GM04504 (cell line): ENCODE results near the gene CBX6.
"Not testable (repeated sequence)": the region's sequence is repeated elsewhere in the genome, so short reads cannot be mapped to it uniquely, and the experiment has no call there.

ENCODE experiments used
- DNase-seq: peaks from one replicate; pipeline ENCODE4 v3.0.0-alpha.2; 2012; ENCODE audit warnings: low read depth

CBX6 gene

GRCh38 chr22:38861170-38861876, 10.7 kb downstream of the CBX6 start:
- no peak for DNase-seq

DNA sequence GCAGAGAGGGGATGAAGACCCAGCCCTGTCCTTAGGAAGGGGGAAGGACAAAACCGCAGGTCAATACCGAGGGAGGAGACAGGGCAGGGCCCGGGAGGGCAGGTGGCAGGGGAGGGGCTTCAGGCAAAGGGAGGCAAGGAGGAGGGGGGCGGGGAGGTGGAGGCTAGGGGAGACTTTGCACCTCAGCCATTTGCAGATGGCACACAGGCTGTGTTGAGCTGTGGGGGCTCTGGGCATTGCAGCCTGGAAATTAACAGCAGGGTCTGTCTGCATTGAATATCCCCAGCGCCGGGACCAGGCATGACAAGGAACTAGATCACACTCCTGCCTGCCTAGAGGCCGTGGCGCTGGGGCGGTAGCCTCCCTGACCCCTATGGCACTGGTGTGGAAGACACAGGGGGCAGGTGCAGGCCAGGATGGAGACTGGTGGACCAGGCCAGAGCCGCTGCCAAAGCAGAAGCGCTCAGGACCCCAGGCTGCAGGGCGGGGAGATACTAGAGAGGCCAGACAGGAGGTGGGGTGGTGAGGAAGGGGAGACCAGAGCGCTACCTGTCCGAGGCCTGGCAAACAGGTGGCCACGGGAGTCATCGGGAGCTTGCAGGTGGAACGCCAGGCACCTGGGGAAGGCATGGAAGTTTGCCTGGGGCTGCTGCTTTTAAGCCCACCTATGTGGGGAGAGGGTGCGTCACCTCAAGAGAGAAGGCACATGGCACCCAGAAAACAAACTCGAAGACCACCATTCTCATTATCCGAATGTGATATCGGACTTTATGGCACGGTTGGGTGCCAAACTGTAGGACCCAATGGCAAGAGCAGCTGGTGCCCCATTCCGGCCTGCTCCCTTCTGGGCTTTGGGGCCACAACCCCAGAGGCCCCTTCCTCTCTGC, 11.5 kb downstream of the CBX6 start:
- DNase-seq, result no peak

DNA sequence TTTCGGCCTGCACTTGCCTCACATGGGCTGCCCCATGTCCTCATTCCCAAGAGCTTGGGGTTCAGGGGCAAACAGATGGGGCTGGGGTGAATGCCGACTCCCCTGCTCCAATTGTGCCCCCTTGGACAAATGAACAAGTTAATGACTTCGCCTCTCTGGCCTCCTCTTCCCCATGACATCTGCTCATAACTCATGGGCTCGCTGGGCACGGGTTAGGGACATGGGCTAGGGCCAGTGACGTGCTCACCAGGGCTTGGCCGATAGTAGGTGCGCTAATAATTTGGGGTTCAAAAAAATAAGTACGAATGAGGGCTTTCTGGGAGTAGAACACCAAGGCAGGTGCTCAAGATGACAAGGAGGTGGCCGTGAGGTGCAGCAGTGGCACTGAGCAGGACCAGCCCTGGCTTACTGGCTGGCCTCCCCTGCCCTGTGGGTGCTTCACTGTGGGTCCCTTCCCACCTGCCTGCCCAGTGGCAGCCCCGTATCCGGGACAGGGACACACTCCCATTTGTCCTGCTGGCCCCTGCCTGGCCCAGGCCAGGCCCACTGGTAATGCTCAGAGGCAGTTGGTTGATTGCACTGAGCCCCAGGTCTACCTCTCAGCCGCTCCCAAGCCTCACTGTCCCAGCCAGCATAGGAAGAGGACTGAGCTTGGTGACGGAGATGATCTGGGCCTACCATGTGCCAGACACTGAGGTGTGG, 12.3 kb downstream of the CBX6 start:
- no peak for DNase-seq

- no peak for DNase-seq
Measured at GRCh38 chr22:38858492-38858891, 13.5 kb downstream of the CBX6 start.

- not testable (repeated sequence) for DNase-seq
Measured at GRCh38 chr22:38854476-38854875, 17.5 kb downstream of the CBX6 start.

DNA sequence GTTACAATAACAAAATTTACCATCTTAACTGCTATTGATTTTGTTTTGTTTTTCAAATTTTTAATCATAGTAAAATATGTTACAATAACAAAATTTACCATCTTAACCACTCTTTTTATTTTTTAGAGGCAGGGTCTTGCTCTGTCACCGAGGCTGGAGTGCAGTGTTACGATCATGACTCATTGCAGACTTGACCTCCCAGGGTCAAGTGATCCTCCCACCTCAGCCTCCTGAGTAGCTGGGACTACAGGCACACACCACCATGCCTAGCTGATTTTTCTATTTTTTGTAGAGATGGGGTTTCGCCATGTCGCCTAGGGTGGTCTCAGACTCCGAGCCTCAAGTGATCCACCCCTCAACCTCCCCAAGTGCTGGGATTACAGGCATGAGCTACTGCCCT, 18.1 kb downstream of the CBX6 start:
- not testable (repeated sequence) for DNase-seq

- DNase-seq, result no peak
Measured at GRCh38 chr22:38853196-38853651, 18.8 kb downstream of the CBX6 start.

DNA sequence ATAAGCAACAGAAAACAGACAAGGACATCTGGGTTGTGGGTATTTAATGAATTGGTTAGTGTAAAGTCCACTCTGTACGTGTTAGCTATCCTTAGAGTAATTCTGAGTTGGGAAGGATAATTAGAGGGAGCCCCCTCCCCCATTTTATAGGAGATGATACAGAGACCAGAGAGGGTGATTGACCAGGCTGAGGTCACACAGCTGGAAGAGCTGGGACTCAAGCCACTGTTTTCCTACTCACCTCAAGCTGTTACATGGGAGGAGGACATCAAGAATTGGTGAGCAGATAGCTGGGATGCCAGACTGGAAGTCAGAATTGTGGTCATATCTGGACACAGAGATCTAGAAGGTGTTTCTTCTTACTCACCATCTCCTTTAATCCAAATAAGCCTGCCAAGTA, 19.5 kb downstream of the CBX6 start:
- no peak for DNase-seq

DNA sequence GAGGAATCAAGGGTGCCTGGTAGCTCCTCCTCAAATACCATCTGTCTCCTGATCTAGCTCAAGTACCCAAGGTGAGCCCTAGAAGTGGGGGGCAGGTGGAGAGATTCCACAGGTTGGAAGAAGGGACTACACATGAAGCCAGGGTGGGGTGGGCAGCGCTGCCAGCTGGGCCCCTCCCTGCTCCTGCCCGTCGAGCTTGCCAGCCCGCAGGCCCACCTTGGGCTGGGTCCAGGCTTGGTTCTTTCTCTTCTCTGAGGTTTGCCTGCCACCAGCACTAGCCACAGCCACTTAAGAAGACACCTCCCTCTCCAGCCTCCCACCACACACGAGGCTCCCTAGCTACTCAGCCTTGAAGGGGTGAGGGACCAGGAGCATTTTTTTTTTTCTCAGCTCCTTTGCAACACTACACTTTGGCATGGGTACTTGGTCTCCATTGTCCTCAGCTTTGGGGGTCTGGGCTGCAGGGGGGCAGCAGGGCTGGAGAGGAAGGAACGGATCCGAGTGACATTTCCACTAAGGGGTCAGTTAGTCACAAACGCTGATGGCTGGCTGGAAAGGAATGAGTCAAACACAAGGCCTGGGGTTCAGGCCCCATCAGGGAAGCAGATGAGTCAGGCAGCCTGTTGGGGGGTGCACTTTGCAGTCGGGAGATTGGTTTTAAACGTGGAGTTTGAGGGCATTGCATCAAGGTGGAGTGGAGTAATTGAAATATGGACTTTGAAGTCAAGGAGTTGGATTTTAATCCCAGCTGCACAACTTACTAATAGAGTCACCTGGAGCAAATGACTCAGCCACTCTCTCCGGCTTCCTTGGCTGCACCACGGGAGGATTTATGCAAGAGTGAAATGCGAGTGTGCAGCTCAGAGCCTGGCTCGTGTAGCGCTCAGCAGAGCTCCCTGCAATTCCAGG, 20.8 kb downstream of the CBX6 start:
- no peak for DNase-seq

DNA sequence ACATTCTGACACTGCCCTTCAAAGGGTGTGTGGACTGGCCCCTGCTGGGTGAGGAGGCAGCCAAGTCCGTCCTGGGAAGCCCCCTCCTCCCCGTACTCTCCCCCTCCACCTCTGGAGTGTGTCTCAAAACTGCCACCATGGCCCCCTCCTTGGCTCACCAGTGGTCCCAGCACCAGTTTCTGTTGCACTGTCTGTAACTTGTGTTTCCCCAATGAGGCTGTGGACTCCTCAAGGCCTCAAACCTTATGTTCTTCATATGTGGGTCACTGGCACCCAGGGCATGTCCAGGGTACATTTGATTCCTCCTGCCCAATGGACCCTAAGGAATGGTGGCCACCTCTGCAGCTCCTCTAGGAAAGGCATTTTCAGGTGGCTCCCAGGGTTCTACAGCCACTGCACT, 21.6 kb downstream of the CBX6 start:
- no peak for DNase-seq

DNA sequence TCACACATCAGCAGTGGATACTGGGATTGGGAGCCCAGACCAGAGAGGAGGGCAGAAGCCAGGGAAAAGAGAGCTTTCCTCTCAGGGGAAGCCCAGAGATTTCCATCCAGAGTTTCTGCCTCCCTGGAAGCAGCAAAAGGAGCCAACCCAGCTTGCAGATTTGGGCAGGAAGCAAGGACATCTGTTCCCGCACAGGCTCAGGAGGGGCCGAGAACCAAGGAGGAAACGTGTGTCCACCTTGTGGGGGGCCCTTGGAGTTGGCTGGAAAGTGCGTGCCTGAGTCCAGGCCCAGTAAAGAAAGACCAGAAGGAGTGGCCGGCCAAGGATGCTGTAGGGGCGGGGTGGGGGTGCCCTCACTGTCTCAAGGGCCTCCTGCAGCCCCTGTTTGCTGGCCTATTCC, 22.2 kb downstream of the CBX6 start:
- DNase-seq, result no peak

GRCh38 chr22:38846412-38846811, 25.6 kb downstream of the CBX6 start:
- DNase-seq, result no peak

- no peak for DNase-seq
Measured at GRCh38 chr22:38845004-38845740, 26.8 kb downstream of the CBX6 start.

- no peak for DNase-seq
Measured at GRCh38 chr22:38844315-38845003, 27.6 kb downstream of the CBX6 start.

GRCh38 chr22:38843657-38844314, 28.2 kb downstream of the CBX6 start, which contains the start of gene NPTXR:
NPTXR (minus strand) TSS chr22:38844028.
- no peak for DNase-seq

GRCh38 chr22:38843201-38843656, 28.8 kb downstream of the CBX6 start:
- DNase-seq, result no peak

GRCh38 chr22:38842512-38843200, 29.4 kb downstream of the CBX6 start:
- no peak for DNase-seq

- DNase-seq, result no peak
Measured at GRCh38 chr22:38841635-38842034, 30.4 kb downstream of the CBX6 start.

- DNase-seq, result no peak
Measured at GRCh38 chr22:38841211-38841610, 30.8 kb downstream of the CBX6 start.
